Measurements from ENCODE around the gene ADGRG3.

GRCh38 chr16:57692636-57693035 is 24.5 kb downstream of the ADGRG3 start:
- TF ChIP-seq EZH2 (IDR thresholded peaks at IDR 0.05; ENCODE audit: insufficient read depth, poor library complexity, severe bottlenecking), result no peak
- TF ChIP-seq EZH2phosphoT487 (IDR thresholded peaks at IDR 0.05; ENCODE audit: insufficient read depth, low read depth), result no peak
